Testis (tissue), 2 donors: ENCODE measurements around the gene KCND3.

Source experiments
- POLR2A ChIP-seq: fragments of 450-650 bp; IDR thresholded peaks from one replicate; pipeline ENCODE4 v1.6.1; 2017; ENCODE audit warnings: antibody characterized with exemption, mild to moderate bottlenecking, moderate library complexity
- TF ChIP-seq, protein P1 (sequence below), 3 experiments: fragments of 450-650 bp in 2 of 3; fragments of 200-600 bp in 1 of 3; sonication (generic) in 1 of 3; IDR thresholded peaks; one replicate each; pipeline ENCODE4 v1.5.1; 2016 to 2019; ENCODE audit warnings: antibody characterized with exemption in 3 of 3, mild to moderate bottlenecking in 2 of 3, moderate library complexity in 1 of 3

DNA sequence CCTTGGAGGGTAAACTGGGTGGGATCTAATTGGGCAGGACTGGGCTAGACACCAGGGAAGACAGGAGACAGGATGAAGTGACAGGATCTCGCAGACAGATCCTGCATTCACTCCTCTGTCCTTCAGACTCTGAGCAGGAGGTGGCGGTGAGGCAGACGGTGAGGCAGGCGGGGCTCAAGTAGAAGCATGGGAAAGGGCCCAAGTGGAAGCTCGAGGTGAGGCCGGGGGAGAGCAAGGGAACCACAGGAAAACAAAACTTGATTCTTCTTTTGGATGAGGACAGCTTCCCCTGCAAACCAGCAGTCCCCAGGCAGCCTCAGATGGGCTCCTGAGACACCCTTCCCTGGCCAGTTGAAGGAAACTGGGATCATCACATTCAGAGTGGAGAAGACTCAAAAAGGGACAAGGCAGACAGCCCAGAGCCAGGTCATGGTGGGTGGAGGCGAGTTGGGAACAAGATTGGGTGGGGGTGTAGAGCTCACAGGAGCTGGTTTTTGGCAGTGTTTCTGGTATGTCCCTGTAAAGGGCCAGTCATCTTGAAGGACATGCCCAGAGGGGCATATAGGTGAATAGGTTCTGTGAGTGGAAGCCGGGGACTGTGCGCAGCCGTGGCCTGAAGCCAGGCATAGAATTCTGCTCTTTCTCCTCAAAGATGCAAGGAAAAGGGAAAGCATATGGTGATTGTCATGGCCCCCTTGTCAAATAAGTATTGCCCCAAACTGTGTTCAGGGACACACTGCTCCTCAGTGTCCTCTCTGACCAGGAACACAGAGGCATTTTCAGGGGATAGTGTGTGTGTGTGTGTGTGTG lies 268.3 kb downstream of the KCND3 start:
- TF ChIP-seq, protein P1, sequence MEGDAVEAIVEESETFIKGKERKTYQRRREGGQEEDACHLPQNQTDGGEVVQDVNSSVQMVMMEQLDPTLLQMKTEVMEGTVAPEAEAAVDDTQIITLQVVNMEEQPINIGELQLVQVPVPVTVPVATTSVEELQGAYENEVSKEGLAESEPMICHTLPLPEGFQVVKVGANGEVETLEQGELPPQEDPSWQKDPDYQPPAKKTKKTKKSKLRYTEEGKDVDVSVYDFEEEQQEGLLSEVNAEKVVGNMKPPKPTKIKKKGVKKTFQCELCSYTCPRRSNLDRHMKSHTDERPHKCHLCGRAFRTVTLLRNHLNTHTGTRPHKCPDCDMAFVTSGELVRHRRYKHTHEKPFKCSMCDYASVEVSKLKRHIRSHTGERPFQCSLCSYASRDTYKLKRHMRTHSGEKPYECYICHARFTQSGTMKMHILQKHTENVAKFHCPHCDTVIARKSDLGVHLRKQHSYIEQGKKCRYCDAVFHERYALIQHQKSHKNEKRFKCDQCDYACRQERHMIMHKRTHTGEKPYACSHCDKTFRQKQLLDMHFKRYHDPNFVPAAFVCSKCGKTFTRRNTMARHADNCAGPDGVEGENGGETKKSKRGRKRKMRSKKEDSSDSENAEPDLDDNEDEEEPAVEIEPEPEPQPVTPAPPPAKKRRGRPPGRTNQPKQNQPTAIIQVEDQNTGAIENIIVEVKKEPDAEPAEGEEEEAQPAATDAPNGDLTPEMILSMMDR (IDR thresholded peaks at IDR 0.05): no peak
- TF ChIP-seq POLR2A: no peak
